ENCODE data around the gene ARFGEF3.

Gene ARFGEF3

GRCh38 chr6:138321934-138322333 is 160.2 kb downstream of the ARFGEF3 start:
- no peak for DNase-seq
- TF ChIP-seq POLR2A (IDR thresholded peaks at IDR 0.05; ENCODE audit: low read length) (no peak), GATA1 (IDR thresholded peaks at IDR 0.05; ENCODE audit: low read depth, low read length) (no peak)

GRCh38 chr6:138323821-138324220 is 162.1 kb downstream of the ARFGEF3 start:
- TF ChIP-seq POLR2A (IDR thresholded peaks at IDR 0.05; ENCODE audit: low read length): no peak
- no peak for TF ChIP-seq GATA1 (IDR thresholded peaks at IDR 0.05; ENCODE audit: low read depth, low read length)
- no peak for DNase-seq

GRCh38 chr6:138328210-138328609 is 166.5 kb downstream of the ARFGEF3 start:
- DNase-seq: no peak
- TF ChIP-seq POLR2A (IDR thresholded peaks at IDR 0.05; ENCODE audit: low read length): no peak
- no peak for TF ChIP-seq GATA1 (IDR thresholded peaks at IDR 0.05; ENCODE audit: low read depth, low read length)

GRCh38 chr6:138330763-138331162 is 169.0 kb downstream of the ARFGEF3 start:
- DNase-seq: no peak
- TF ChIP-seq POLR2A (IDR thresholded peaks at IDR 0.05; ENCODE audit: low read length) (no peak), GATA1 (IDR thresholded peaks at IDR 0.05; ENCODE audit: low read depth, low read length) (no peak)

GRCh38 chr6:138331444-138331843 is 169.7 kb downstream of the ARFGEF3 start:
- TF ChIP-seq GATA1 (IDR thresholded peaks at IDR 0.05; ENCODE audit: low read depth, low read length) (no peak), POLR2A (IDR thresholded peaks at IDR 0.05; ENCODE audit: low read length) (no peak)
- no peak for DNase-seq

- no peak for TF ChIP-seq POLR2A (IDR thresholded peaks at IDR 0.05; ENCODE audit: low read length)
- TF ChIP-seq GATA1 (IDR thresholded peaks at IDR 0.05; ENCODE audit: low read depth, low read length): no peak
- DNase-seq: no peak
Observed at GRCh38 chr6:138331984-138332383, 170.2 kb downstream of the ARFGEF3 start.

GRCh38 chr6:138334000-138334399 is 172.3 kb downstream of the ARFGEF3 start:
- DNase-seq: no peak
- TF ChIP-seq GATA1 (IDR thresholded peaks at IDR 0.05; ENCODE audit: low read depth, low read length): no peak
- no peak for TF ChIP-seq POLR2A (IDR thresholded peaks at IDR 0.05; ENCODE audit: low read length)

- TF ChIP-seq GATA1 (IDR thresholded peaks at IDR 0.05; ENCODE audit: low read depth, low read length) (no peak), POLR2A (IDR thresholded peaks at IDR 0.05; ENCODE audit: low read length) (no peak)
- DNase-seq: no peak
Observed at GRCh38 chr6:138334963-138335362, 173.2 kb downstream of the ARFGEF3 start.

- DNase-seq: no peak
- TF ChIP-seq GATA1 (IDR thresholded peaks at IDR 0.05; ENCODE audit: low read depth, low read length) (no peak), POLR2A (IDR thresholded peaks at IDR 0.05; ENCODE audit: low read length) (no peak)
Observed at GRCh38 chr6:138336221-138336620, 174.5 kb downstream of the ARFGEF3 start.

GRCh38 chr6:138337076-138337475 is 175.3 kb downstream of the ARFGEF3 start:
- TF ChIP-seq POLR2A (IDR thresholded peaks at IDR 0.05; ENCODE audit: low read length) (no peak), GATA1 (IDR thresholded peaks at IDR 0.05; ENCODE audit: low read depth, low read length) (no peak)
- DNase-seq: no peak

- DNase-seq: no peak
- TF ChIP-seq POLR2A (IDR thresholded peaks at IDR 0.05; ENCODE audit: low read length): no peak
- no peak for TF ChIP-seq GATA1 (IDR thresholded peaks at IDR 0.05; ENCODE audit: low read depth, low read length)
Observed at GRCh38 chr6:138339024-138339423, 177.3 kb downstream of the ARFGEF3 start.

- DNase-seq: no peak
- TF ChIP-seq POLR2A (IDR thresholded peaks at IDR 0.05; ENCODE audit: low read length): no peak
- TF ChIP-seq GATA1 (IDR thresholded peaks at IDR 0.05; ENCODE audit: low read depth, low read length): no peak
Observed at GRCh38 chr6:138341176-138341575, 179.4 kb downstream of the ARFGEF3 start.

- DNase-seq: no peak
- no peak for TF ChIP-seq POLR2A (IDR thresholded peaks at IDR 0.05; ENCODE audit: low read length)
- TF ChIP-seq GATA1 (IDR thresholded peaks at IDR 0.05; ENCODE audit: low read depth, low read length): no peak
Observed at GRCh38 chr6:138343112-138343511, 181.4 kb downstream of the ARFGEF3 start.

GRCh38 chr6:138345565-138346285 is 184.0 kb downstream of the ARFGEF3 start:
- TF ChIP-seq POLR2A (IDR thresholded peaks at IDR 0.05; ENCODE audit: low read length) (no peak), GATA1 (IDR thresholded peaks at IDR 0.05; ENCODE audit: low read depth, low read length) (no peak)
- no peak for DNase-seq
